ENCODE data around the gene TFEB. TPM values are rescaled to one million over a fixed set of nuclear protein-coding genes. Genes with fewer than 3 reads are reported as not detected.

TFEB gene
- total and polyA plus RNA-seq, 10 of the 15 experiments (the other 5 are each of a cell fraction or from before 2014, with no cell fraction given) = 0.84 to 108 (median 60.8) TPM

DNA sequence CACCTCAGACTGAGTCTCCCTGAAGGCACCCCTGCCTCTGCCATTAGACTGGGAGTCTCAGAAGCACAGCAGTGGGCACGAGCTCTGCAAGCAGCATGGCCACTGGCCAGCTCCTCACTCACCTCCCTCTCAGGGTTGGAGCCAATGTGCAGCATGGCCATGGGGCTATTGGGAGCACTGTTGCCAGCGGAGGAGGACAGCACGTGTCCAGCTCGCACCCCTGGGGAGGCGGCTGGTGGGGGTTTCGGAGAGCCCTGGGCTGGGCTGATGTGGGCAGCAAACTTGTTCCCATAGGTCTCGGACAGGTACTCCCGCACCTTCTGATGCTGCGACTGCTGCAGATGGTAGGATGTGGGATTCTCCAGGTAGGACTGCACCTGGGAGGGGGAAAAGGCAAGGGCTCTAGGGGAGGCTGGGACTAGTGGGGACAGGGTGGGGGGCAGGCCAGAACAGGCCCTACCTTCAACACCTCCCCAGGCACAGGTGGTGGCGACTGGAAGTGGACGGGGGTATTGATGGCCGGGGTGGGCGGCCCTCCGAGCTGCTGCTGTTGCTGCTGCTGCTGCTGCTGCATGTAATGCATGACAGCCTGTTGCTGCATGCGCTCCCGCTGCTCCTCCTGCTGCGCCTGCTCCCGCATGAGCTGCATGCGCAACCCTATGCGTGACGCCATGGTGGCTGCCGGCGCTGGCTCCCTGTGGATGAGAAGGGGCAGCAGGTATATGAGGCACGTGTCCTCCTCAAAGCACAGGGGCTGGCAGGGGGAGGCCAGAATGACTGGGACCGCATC lies 44.7 kb downstream of the TFEB start (continued):
- TF ChIP-seq, protein P1, sequence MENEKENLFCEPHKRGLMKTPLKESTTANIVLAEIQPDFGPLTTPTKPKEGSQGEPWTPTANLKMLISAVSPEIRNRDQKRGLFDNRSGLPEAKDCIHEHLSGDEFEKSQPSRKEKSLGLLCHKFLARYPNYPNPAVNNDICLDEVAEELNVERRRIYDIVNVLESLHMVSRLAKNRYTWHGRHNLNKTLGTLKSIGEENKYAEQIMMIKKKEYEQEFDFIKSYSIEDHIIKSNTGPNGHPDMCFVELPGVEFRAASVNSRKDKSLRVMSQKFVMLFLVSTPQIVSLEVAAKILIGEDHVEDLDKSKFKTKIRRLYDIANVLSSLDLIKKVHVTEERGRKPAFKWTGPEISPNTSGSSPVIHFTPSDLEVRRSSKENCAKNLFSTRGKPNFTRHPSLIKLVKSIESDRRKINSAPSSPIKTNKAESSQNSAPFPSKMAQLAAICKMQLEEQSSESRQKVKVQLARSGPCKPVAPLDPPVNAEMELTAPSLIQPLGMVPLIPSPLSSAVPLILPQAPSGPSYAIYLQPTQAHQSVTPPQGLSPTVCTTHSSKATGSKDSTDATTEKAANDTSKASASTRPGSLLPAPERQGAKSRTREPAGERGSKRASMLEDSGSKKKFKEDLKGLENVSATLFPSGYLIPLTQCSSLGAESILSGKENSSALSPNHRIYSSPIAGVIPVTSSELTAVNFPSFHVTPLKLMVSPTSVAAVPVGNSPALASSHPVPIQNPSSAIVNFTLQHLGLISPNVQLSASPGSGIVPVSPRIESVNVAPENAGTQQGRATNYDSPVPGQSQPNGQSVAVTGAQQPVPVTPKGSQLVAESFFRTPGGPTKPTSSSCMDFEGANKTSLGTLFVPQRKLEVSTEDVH (IDR thresholded peaks at IDR 0.05; ENCODE audit: low read depth, partially characterized antibody) = no peak
- TF ChIP-seq MTA2 (IDR thresholded peaks at IDR 0.05; ENCODE audit: low read depth) (no peak), ETV6 (conservative IDR thresholded peaks at IDR 0.05 in 1 of 2, IDR thresholded peaks at IDR 0.05 in 1 of 2; ENCODE audit: borderline replicate concordance in 1 of 2, low read depth in 1 of 2) (no peak)

- no TSS peak for BruUV-seq (replicated peaks)
- Histone ChIP-seq H2AFZ (ENCODE audit: control insufficient read depth, low read depth, low read length) (no peak overlapping the region), H3K9ac (ENCODE audit: control insufficient read depth, insufficient read depth, low read length) (no peak overlapping the region), H3K4me1 (ENCODE audit: control insufficient read depth, insufficient read depth, low read length) (no peaks in the 10 kb centered on the region), H3K4me2 (ENCODE audit: control insufficient read depth, insufficient read depth) (no peak overlapping the region), H3K9me3 (replicated peaks; ENCODE audit: control insufficient read depth, insufficient read depth, low read length) (no peaks in the 10 kb centered on the region), H3K36me3 (ENCODE audit: control insufficient read depth in 2 of 2, insufficient read depth in 2 of 2, low read length in 1 of 2) (peaks cover 17 to 41% of the 10 kb centered on the region in 2 experiments; a peak in 3 of 4 replicates), H4K20me1 (ENCODE audit: control insufficient read depth, insufficient read depth) (no peaks in the 10 kb centered on the region; the same call in 1 of the 2 replicates), H3K27ac (ENCODE audit: control insufficient read depth, insufficient read depth) (no peak overlapping the region), H3K4me3 (no peak overlapping the region), H3K27me3 (replicated peaks in 1 of 2; ENCODE audit: control insufficient read depth in 2 of 2, insufficient read depth in 2 of 2, low read length in 1 of 2) (no peaks in the 10 kb centered on the region), H3K79me2 (ENCODE audit: control insufficient read depth, insufficient read depth, low read length) (peaks cover 10% of the 10 kb centered on the region)
- DNase-seq (ENCODE audit: low read depth, low spot score) (no peak), FAIRE-seq (no peak), ATAC-seq (no peak)
- 74% methylated on average over 9 of the region's 9 CpGs for WGBS (ENCODE audit: insufficient coverage, insufficient replicate concordance, low lambda C conversion rate, missing lambda C conversion rate)
- no peak for TF ChIP-seq NFIC (IDR thresholded peaks at IDR 0.05; ENCODE audit: low read depth, low read length)
- TF ChIP-seq RCOR1 (conservative IDR thresholded peaks at IDR 0.05; ENCODE audit: low read depth, low read length) = no peak
- no peak for TF ChIP-seq RUNX3 (IDR thresholded peaks at IDR 0.05; ENCODE audit: low read length)
- no peak for TF ChIP-seq ZBED1 (IDR thresholded peaks at IDR 0.05; ENCODE audit: borderline replicate concordance)
- CTCF ChIA-PET = interaction anchor here (1.0 to 1.3 kb wide), 3 partner anchors 10 to 45 kb away, joined by 3 to 6 read pairs (median 4); no protein-coding TSS in a partner anchor
- RAD21 ChIA-PET (ENCODE audit: unreplicated experiment) = interaction anchor here (1.3 to 2.2 kb wide), 2 partner anchors 16 to 44 kb away, joined by 4 to 7 read pairs; no protein-coding TSS in a partner anchor
- SMC1A ChIA-PET (ENCODE audit: uncharacterized antibody, unreplicated experiment) = interaction anchor here (0.6 to 1.2 kb wide), 4 partner anchors 11 to 846 kb away, joined by 3 to 5 read pairs (median 4); no protein-coding TSS in a partner anchor
- intact Hi-C loops (cut with micrococcal nuclease; ENCODE audit: unreplicated experiment) (no loop called here), in situ Hi-C loops (cut with MboI) (loop anchor here (10.0 kb wide), 1 partner anchor 85 kb away; no protein-coding TSS in a partner anchor)
- POLR2A ChIA-PET = interaction anchor here (0.7 to 1.9 kb wide), 3 partner anchors 16 to 150 kb away, joined by 3 to 4 read pairs (median 3); no protein-coding TSS in a partner anchor
Observed at GRCh38 chr6:41689171-41690008, 46.0 kb downstream of the TFEB start.

Data from GM12878 (cell line).